ENCODE results near the gene RDX.

DNA sequence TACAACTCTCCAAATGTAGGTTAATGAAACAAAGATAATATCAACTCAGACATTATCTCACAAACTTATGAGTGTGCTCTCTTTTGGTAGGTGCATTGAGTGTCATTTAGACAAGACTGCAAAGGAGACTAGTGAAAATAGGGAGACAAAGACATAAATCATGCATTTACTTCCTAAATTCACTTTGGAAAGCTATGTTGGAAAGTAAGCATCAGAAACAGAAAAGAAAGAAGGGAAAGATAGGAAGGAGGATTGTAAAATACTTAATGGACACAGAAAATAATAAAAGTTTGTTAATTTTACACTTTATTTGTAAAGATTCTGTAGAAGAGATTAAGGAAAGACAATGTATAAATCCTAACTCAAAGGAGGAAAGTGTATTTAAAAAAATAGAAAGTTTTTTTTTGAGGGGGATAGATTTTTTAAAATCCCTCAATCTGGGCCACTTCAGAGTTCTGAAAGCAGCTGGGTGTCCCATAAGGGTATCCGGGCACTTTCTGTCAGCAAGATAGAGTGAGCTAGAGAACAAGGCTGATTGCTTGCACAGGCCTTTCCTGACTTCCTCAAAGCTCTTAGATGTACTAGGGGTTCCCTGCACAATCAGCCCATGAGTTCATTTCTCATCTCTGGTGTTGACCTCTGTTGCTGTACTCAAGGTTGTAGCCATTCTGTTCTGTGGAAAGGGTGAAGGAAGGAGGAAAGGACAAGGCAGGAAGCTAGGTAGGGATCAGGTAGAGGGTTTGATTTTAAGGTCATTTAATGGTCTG is 22.4 kb upstream of the RDX start:
- TF ChIP-seq, protein P1, sequence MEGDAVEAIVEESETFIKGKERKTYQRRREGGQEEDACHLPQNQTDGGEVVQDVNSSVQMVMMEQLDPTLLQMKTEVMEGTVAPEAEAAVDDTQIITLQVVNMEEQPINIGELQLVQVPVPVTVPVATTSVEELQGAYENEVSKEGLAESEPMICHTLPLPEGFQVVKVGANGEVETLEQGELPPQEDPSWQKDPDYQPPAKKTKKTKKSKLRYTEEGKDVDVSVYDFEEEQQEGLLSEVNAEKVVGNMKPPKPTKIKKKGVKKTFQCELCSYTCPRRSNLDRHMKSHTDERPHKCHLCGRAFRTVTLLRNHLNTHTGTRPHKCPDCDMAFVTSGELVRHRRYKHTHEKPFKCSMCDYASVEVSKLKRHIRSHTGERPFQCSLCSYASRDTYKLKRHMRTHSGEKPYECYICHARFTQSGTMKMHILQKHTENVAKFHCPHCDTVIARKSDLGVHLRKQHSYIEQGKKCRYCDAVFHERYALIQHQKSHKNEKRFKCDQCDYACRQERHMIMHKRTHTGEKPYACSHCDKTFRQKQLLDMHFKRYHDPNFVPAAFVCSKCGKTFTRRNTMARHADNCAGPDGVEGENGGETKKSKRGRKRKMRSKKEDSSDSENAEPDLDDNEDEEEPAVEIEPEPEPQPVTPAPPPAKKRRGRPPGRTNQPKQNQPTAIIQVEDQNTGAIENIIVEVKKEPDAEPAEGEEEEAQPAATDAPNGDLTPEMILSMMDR (IDR thresholded peaks at IDR 0.05; ENCODE audit: low read depth, low read length, poor library complexity, severe bottlenecking), result no peak
- TF ChIP-seq EZH2phosphoT487 (IDR thresholded peaks at IDR 0.05; ENCODE audit: borderline replicate concordance, low read length), result no peak

Data from DOHH2 (cell line).